IPS-18a (cell line): ENCODE measurements around the gene RGPD3.
"Not testable (repeated sequence)": the region's sequence is repeated elsewhere in the genome, so short reads cannot be mapped to it uniquely, and the experiment has no call there.

Source experiments
- H3K27ac ChIP-seq: one replicate; pipeline ENCODE4 v1.5.1; 2013; ENCODE audit warnings: low read length
- H3K27me3 ChIP-seq: one replicate; pipeline ENCODE4 v1.6.1; 2013; ENCODE audit warnings: mild to moderate bottlenecking, low read length; ENCODE audit not compliant: control insufficient read depth, insufficient read depth
- H3K36me3 ChIP-seq: one replicate; pipeline ENCODE4 v1.6.1; 2013; ENCODE audit warnings: low read depth, low read length; ENCODE audit not compliant: control insufficient read depth
- H3K4me1 ChIP-seq: one replicate; pipeline ENCODE4 v1.6.1; 2013; ENCODE audit warnings: low read depth, low read length; ENCODE audit not compliant: control insufficient read depth
- H3K4me3 ChIP-seq: one replicate; pipeline ENCODE4 v1.5.1; 2013; ENCODE audit warnings: low read length
- H3K9ac ChIP-seq: one replicate; pipeline ENCODE4 v1.6.1; 2013; ENCODE audit warnings: mild to moderate bottlenecking, low read length, moderate library complexity
- H3K9me3 ChIP-seq: one replicate; pipeline ENCODE4 v1.6.1; 2013; ENCODE audit warnings: low read depth, low read length; ENCODE audit not compliant: control insufficient read depth

Gene RGPD3

GRCh38 chr2:106468107-106468506 is at the start of gene RGPD3:
TSS of gene RGPD3 (minus strand) at chr2:106468413. CDS start at chr2:106468288, 125 bp downstream.
- not testable (repeated sequence) for H3K27me3 ChIP-seq, H3K4me1 ChIP-seq, H3K4me3 ChIP-seq, H3K9ac ChIP-seq, H3K27ac ChIP-seq, H3K9me3 ChIP-seq, H3K36me3 ChIP-seq

- no peak overlapping the region for H3K27ac ChIP-seq
- no peaks in the 10 kb centered on the region for H3K4me1 ChIP-seq
- H3K27me3 ChIP-seq = no peaks in the 10 kb centered on the region
- no peak overlapping the region for H3K9ac ChIP-seq
- no peak overlapping the region for H3K4me3 ChIP-seq
- H3K9me3 ChIP-seq = no peaks in the 10 kb centered on the region
- H3K36me3 ChIP-seq = no peaks in the 10 kb centered on the region
These were observed 49.1 kb upstream of the RGPD3 start for GRCh38 chr2:106517329-106517728.

- Histone ChIP-seq H3K4me1 (no peaks in the 10 kb centered on the region), H3K27ac (no peak overlapping the region), H3K9me3 (no peaks in the 10 kb centered on the region), H3K36me3 (no peaks in the 10 kb centered on the region), H3K9ac (no peak overlapping the region), H3K4me3 (no peak overlapping the region), H3K27me3 (no peaks in the 10 kb centered on the region)
These were observed 48.7 kb upstream of the RGPD3 start for GRCh38 chr2:106516864-106517263.

GRCh38 chr2:106516436-106516835 is 48.2 kb upstream of the RGPD3 start:
- Histone ChIP-seq H3K27ac (no peak overlapping the region), H3K4me1 (no peaks in the 10 kb centered on the region), H3K27me3 (no peaks in the 10 kb centered on the region)

GRCh38 chr2:106514827-106515226 is 46.6 kb upstream of the RGPD3 start:
- not testable (repeated sequence) for H3K9me3 ChIP-seq, H3K27me3 ChIP-seq, H3K4me1 ChIP-seq, H3K9ac ChIP-seq, H3K27ac ChIP-seq, H3K4me3 ChIP-seq, H3K36me3 ChIP-seq

More at GRCh38 chr2:106516436-106516835, 48.2 kb upstream of the RGPD3 start:
- no peaks in the 10 kb centered on the region for H3K36me3 ChIP-seq
- H3K4me3 ChIP-seq = no peak overlapping the region
- no peaks in the 10 kb centered on the region for H3K9me3 ChIP-seq
- H3K9ac ChIP-seq = no peak overlapping the region

GRCh38 chr2:106513391-106513790 is 45.2 kb upstream of the RGPD3 start:
- not testable (repeated sequence) for H3K4me1 ChIP-seq, H3K9me3 ChIP-seq, H3K36me3 ChIP-seq, H3K27me3 ChIP-seq, H3K9ac ChIP-seq, H3K27ac ChIP-seq, H3K4me3 ChIP-seq

- not testable (repeated sequence) for H3K9me3 ChIP-seq, H3K4me3 ChIP-seq, H3K4me1 ChIP-seq, H3K27me3 ChIP-seq, H3K27ac ChIP-seq, H3K36me3 ChIP-seq, H3K9ac ChIP-seq
These were observed 43.7 kb upstream of the RGPD3 start for GRCh38 chr2:106511934-106512333.

GRCh38 chr2:106511476-106511901 is 43.3 kb upstream of the RGPD3 start:
- not testable (repeated sequence) for H3K36me3 ChIP-seq, H3K9me3 ChIP-seq, H3K27me3 ChIP-seq, H3K27ac ChIP-seq, H3K4me3 ChIP-seq, H3K4me1 ChIP-seq, H3K9ac ChIP-seq

GRCh38 chr2:106510791-106511190 is 42.6 kb upstream of the RGPD3 start:
- H3K27me3 ChIP-seq, H3K36me3 ChIP-seq, H3K4me3 ChIP-seq, H3K4me1 ChIP-seq, H3K9me3 ChIP-seq, H3K9ac ChIP-seq, H3K27ac ChIP-seq: not testable (repeated sequence)

- H3K36me3 ChIP-seq, H3K9ac ChIP-seq, H3K27ac ChIP-seq, H3K4me1 ChIP-seq, H3K27me3 ChIP-seq, H3K9me3 ChIP-seq, H3K4me3 ChIP-seq: not testable (repeated sequence)
These were observed 41.2 kb upstream of the RGPD3 start for GRCh38 chr2:106509374-106509770.

- not testable (repeated sequence) for H3K36me3 ChIP-seq, H3K27ac ChIP-seq, H3K9ac ChIP-seq, H3K27me3 ChIP-seq, H3K9me3 ChIP-seq, H3K4me3 ChIP-seq, H3K4me1 ChIP-seq
These were observed 40.6 kb upstream of the RGPD3 start for GRCh38 chr2:106508660-106509373.

- H3K4me1 ChIP-seq, H3K36me3 ChIP-seq, H3K9me3 ChIP-seq, H3K9ac ChIP-seq, H3K27ac ChIP-seq, H3K4me3 ChIP-seq, H3K27me3 ChIP-seq: not testable (repeated sequence)
These were observed 37.9 kb upstream of the RGPD3 start for GRCh38 chr2:106506002-106506687.
